GM12892 (cell line): Measurements from ENCODE around the gene NDUFA13.

Experiments
- DNase-seq: peaks from one replicate; pipeline ENCODE4 v3.0.0; 2011; ENCODE audit not compliant: insufficient read length
- FAIRE-seq: peaks from 2 replicates; lab custom pipeline; 2011; peaks lifted over from hg19 to GRCh38; lab: Jason Lieb, UNC
- POLR2A ChIP-seq: IDR thresholded peaks from 2 replicates; pipeline ENCODE4 v1.6.1; 2011; ENCODE audit warnings: low read depth, low read length, control low read depth
- POLR2AphosphoS5 ChIP-seq: IDR thresholded peaks from 2 replicates; pipeline ENCODE4 v1.6.1; 2011; ENCODE audit warnings: low read depth, low read length, control low read depth
- TAF1 ChIP-seq: IDR thresholded peaks from 2 replicates; pipeline ENCODE4 v1.6.1; 2011; ENCODE audit warnings: low read depth, mild to moderate bottlenecking, control low read depth, low read length, borderline replicate concordance

The NDUFA13 gene

GRCh38 chr19:19547674-19548336 lies 31.8 kb downstream of the NDUFA13 start:
- FAIRE-seq (no peak), DNase-seq (no peak)
- TF ChIP-seq TAF1 (no peak), POLR2AphosphoS5 (no peak), POLR2A (no peak)

GRCh38 chr19:19548915-19549759 lies 33.1 kb downstream of the NDUFA13 start:
- no peak for TF ChIP-seq POLR2A
- TF ChIP-seq TAF1 = no peak
- TF ChIP-seq POLR2AphosphoS5 = no peak
- FAIRE-seq (no peak), DNase-seq (no peak)

GRCh38 chr19:19549804-19550464 lies 33.9 kb downstream of the NDUFA13 start:
- no peak for TF ChIP-seq POLR2AphosphoS5
- TF ChIP-seq TAF1 = no peak
- no peak for TF ChIP-seq POLR2A
- DNase-seq (no peak), FAIRE-seq (no peak)

GRCh38 chr19:19550485-19550929 lies 34.5 kb downstream of the NDUFA13 start:
- FAIRE-seq (no peak), DNase-seq (no peak)
- no peak for TF ChIP-seq POLR2AphosphoS5
- no peak for TF ChIP-seq TAF1
- no peak for TF ChIP-seq POLR2A

- TF ChIP-seq TAF1 (no peak), POLR2AphosphoS5 (no peak), POLR2A (no peak)
- DNase-seq (no peak), FAIRE-seq (no peak)
These were observed 35.2 kb downstream of the NDUFA13 start for GRCh38 chr19:19550972-19551852.

- FAIRE-seq = no peak
- no peak for TF ChIP-seq POLR2AphosphoS5
- TF ChIP-seq POLR2A = no peak
- TF ChIP-seq TAF1 = no peak
- no peak for DNase-seq
These were observed 35.8 kb downstream of the NDUFA13 start for GRCh38 chr19:19551853-19552192.

DNA sequence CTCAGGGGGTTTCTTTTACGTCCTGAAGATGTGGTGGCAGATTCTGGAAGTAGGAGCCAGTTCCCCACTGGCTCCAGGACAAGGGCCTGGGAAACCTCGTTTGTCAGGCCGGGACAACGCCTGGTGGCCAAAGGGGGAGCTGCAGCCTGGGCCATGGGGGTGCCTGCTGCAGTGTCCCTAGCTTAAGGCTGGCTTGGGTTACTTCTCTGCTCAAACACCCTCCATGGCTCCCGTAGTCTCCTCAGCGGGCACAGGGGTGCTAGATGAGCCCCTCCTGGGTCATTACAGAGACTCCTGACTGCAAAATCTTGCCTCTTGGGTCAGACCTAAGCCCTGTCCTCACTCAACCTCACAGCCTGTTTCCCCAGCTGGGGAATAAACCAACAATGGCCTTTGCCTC lies 36.8 kb downstream of the NDUFA13 start:
- peak; percentile 76 for DNase-seq
- FAIRE-seq = peak; percentile 46
- TF ChIP-seq POLR2A (no peak), TAF1 (no peak), POLR2AphosphoS5 (no peak)

DNA sequence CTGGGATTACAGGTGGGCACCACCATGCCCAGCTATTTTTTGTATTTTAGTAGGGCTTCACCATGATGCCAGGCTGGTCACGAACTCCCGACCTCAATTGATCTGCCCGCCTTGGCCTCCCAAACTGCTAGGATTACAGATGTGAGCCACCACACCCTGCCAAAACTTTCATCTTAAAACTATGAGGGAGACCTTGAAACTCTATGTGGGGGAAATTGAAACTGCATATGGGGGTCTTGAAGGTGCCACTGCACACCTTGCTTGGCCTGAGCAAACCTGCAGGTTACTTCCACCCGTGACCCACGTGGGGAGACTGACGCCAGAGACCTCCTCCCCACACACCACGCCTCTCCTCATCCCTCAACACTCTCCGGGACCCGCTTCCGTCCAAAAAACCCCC lies 37.6 kb downstream of the NDUFA13 start:
- no peak for FAIRE-seq
- no peak for TF ChIP-seq POLR2AphosphoS5
- DNase-seq = no peak

- TF ChIP-seq TAF1 (no peak), POLR2AphosphoS5 (no peak), POLR2A (no peak)
- DNase-seq (peak; percentile 75), FAIRE-seq (peak; percentile 64)
These were observed 38.3 kb downstream of the NDUFA13 start for GRCh38 chr19:19554074-19555023.

GRCh38 chr19:19558055-19558454 lies 42.0 kb downstream of the NDUFA13 start:
- TF ChIP-seq POLR2AphosphoS5 (no peak), POLR2A (no peak), TAF1 (no peak)
- DNase-seq = no peak
- no peak for FAIRE-seq
